GM21717 (cell line): ENCODE data around the gene PPP1R9B.

Experiments
- ATAC-seq: cut with Tn5 transposase; IDR thresholded peaks from one replicate; pipeline ENCODE4 v1.9.1; 2021; ENCODE audit warnings: mild to moderate bottlenecking, moderate library complexity; ENCODE audit not compliant: unreplicated experiment

Gene PPP1R9B

GRCh38 chr17:50187751-50188530 is 37.5 kb upstream of the PPP1R9B start:
- ATAC-seq: no peak

GRCh38 chr17:50187394-50187725 is 36.9 kb upstream of the PPP1R9B start:
- ATAC-seq: no peak

- ATAC-seq: no peak
Measured at GRCh38 chr17:50186661-50187393, 36.4 kb upstream of the PPP1R9B start.

- ATAC-seq: no peak
Measured at GRCh38 chr17:50185631-50186471, 35.4 kb upstream of the PPP1R9B start.

GRCh38 chr17:50184611-50185398 is 34.3 kb upstream of the PPP1R9B start:
- ATAC-seq: no peak

- no peak for ATAC-seq
Measured at GRCh38 chr17:50184064-50184463, 33.6 kb upstream of the PPP1R9B start.

- no peak for ATAC-seq
Measured at GRCh38 chr17:50183421-50183994, 33.0 kb upstream of the PPP1R9B start.

- ATAC-seq: no peak
Measured at GRCh38 chr17:50182783-50183420, 32.4 kb upstream of the PPP1R9B start.

- no peak for ATAC-seq
Measured at GRCh38 chr17:50181591-50182560, 31.4 kb upstream of the PPP1R9B start.

- no peak for ATAC-seq
Measured at GRCh38 chr17:50181144-50181543, 30.7 kb upstream of the PPP1R9B start.

- no peak for ATAC-seq
Measured at GRCh38 chr17:50180620-50181019, 30.1 kb upstream of the PPP1R9B start.

GRCh38 chr17:50180111-50180510 is 29.6 kb upstream of the PPP1R9B start:
- ATAC-seq: no peak

GRCh38 chr17:50177983-50178834 is 27.7 kb upstream of the PPP1R9B start:
- ATAC-seq: no peak

- no peak for ATAC-seq
Measured at GRCh38 chr17:50177476-50177875, 27.0 kb upstream of the PPP1R9B start.

- no peak for ATAC-seq
Measured at GRCh38 chr17:50176559-50177357, 26.3 kb upstream of the PPP1R9B start.

- ATAC-seq: no peak
Measured at GRCh38 chr17:50175035-50175807, 24.7 kb upstream of the PPP1R9B start.
